Measurements from ENCODE around the gene PLPP2.

The PLPP2 gene

GRCh38 chr19:282501-282900 is 8.7 kb downstream of the PLPP2 start:
- H3K4me1 ChIP-seq (ENCODE audit: control insufficient read depth, insufficient read depth, low read length, poor library complexity, severe bottlenecking) = no peaks in the 10 kb centered on the region
- no peaks in the 10 kb centered on the region for H3K9me3 ChIP-seq (ENCODE audit: control insufficient read depth, low read length)
- no peak overlapping the region for H3K27ac ChIP-seq (ENCODE audit: insufficient read depth, low read length, poor library complexity, severe bottlenecking)
- H3K4me3 ChIP-seq (ENCODE audit: insufficient read depth, low read depth, low read length, poor library complexity, severe bottlenecking) = no peak overlapping the region
- peaks cover 4% of the 10 kb centered on the region for H3K27me3 ChIP-seq (replicated peaks; ENCODE audit: control insufficient read depth, insufficient read depth, low read length, poor library complexity, severe bottlenecking)
- H3K36me3 ChIP-seq (ENCODE audit: control insufficient read depth, insufficient read depth, low read length) = no peaks in the 10 kb centered on the region
- no peak for DNase-seq

DNA sequence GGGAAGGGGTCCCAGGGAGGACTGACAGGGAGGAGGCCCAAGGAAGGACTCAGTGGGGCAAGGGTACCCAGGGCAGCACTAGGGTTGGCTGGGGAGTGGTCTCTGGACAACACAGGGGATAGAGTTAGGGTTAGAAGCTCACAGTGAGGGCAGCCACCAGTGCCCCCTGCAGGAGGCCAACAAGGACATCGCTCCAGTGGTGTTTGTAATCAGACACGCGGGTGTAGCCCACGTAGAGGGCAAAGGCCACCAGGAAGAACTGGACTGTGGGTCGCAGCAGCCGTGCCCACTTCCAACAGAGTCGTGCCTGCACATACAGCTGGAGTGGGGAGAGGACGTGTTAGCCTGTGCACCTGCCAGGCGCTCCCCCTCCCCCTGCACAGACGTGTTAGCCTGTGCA is 9.2 kb downstream of the PLPP2 start:
- DNase-seq = no peak
- H3K27ac ChIP-seq (ENCODE audit: insufficient read depth, low read length, poor library complexity, severe bottlenecking) = no peak overlapping the region
- H3K9me3 ChIP-seq (ENCODE audit: control insufficient read depth, low read length) = no peaks in the 10 kb centered on the region
- peaks cover 4% of the 10 kb centered on the region for H3K27me3 ChIP-seq (replicated peaks; ENCODE audit: control insufficient read depth, insufficient read depth, low read length, poor library complexity, severe bottlenecking)
- H3K4me3 ChIP-seq (ENCODE audit: insufficient read depth, low read depth, low read length, poor library complexity, severe bottlenecking) = no peak overlapping the region
- no peaks in the 10 kb centered on the region for H3K4me1 ChIP-seq (ENCODE audit: control insufficient read depth, insufficient read depth, low read length, poor library complexity, severe bottlenecking)
- no peaks in the 10 kb centered on the region for H3K36me3 ChIP-seq (ENCODE audit: control insufficient read depth, insufficient read depth, low read length)

DNA sequence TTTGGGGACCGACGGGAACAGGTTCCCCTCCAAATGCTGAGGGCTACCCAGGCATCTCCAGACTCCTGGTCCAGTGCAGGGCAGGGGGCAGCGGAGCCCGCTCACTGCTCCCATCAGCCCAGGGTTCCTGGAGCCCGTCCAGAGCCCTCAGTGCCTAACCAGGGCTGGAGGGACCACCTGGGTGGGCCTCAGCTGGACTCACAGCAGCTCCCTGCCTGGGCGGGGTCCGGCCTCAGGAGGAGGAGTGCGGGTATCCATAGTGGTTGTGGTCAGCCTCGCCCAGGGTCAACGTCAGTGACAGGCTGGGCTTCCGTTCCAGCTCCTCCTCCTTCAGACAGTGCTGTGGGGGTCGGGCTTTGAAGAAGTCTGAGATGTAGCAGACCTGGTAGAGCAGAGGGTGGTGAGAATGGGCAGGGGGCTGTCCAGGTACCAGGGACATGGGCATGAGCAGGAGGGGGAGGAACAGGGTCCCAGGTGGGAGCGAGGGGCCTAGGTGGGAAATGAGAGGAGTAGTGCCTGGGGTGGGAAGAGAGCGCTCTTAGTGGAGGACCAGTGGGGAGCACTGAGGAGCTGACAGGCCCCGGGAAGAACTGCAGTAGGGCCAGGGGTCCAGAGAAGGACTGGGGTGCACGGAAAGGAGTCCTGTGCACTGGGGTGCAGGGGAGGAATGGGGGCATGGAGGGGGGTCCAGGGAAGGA is 9.9 kb downstream of the PLPP2 start:
- H3K36me3 ChIP-seq (ENCODE audit: control insufficient read depth, insufficient read depth, low read length) = no peaks in the 10 kb centered on the region

GRCh38 chr19:280541-281009 is 10.6 kb downstream of the PLPP2 start:
- no peak overlapping the region for H3K27ac ChIP-seq (ENCODE audit: insufficient read depth, low read length, poor library complexity, severe bottlenecking)
- H3K9me3 ChIP-seq (ENCODE audit: control insufficient read depth, low read length) = no peaks in the 10 kb centered on the region
- no peak for DNase-seq
- no peaks in the 10 kb centered on the region for H3K36me3 ChIP-seq (ENCODE audit: control insufficient read depth, insufficient read depth, low read length)
- H3K4me3 ChIP-seq (ENCODE audit: insufficient read depth, low read depth, low read length, poor library complexity, severe bottlenecking) = no peak overlapping the region
- H3K27me3 ChIP-seq (replicated peaks; ENCODE audit: control insufficient read depth, insufficient read depth, low read length, poor library complexity, severe bottlenecking) = peaks cover 4% of the 10 kb centered on the region
- no peaks in the 10 kb centered on the region for H3K4me1 ChIP-seq (ENCODE audit: control insufficient read depth, insufficient read depth, low read length, poor library complexity, severe bottlenecking)

More for the DNA sequence above, 9.9 kb downstream of the PLPP2 start:
- Histone ChIP-seq H3K27me3 (replicated peaks; ENCODE audit: control insufficient read depth, insufficient read depth, low read length, poor library complexity, severe bottlenecking) (peaks cover 4% of the 10 kb centered on the region), H3K27ac (ENCODE audit: insufficient read depth, low read length, poor library complexity, severe bottlenecking) (no peak overlapping the region), H3K4me3 (ENCODE audit: insufficient read depth, low read depth, low read length, poor library complexity, severe bottlenecking) (no peak overlapping the region), H3K4me1 (ENCODE audit: control insufficient read depth, insufficient read depth, low read length, poor library complexity, severe bottlenecking) (no peaks in the 10 kb centered on the region), H3K9me3 (ENCODE audit: control insufficient read depth, low read length) (no peaks in the 10 kb centered on the region)
- no peak for DNase-seq

GRCh38 chr19:279656-280055 is 11.5 kb downstream of the PLPP2 start:
- DNase-seq = no peak
- Histone ChIP-seq H3K9me3 (ENCODE audit: control insufficient read depth, low read length) (no peaks in the 10 kb centered on the region), H3K4me3 (ENCODE audit: insufficient read depth, low read depth, low read length, poor library complexity, severe bottlenecking) (no peak overlapping the region), H3K4me1 (ENCODE audit: control insufficient read depth, insufficient read depth, low read length, poor library complexity, severe bottlenecking) (no peaks in the 10 kb centered on the region), H3K36me3 (ENCODE audit: control insufficient read depth, insufficient read depth, low read length) (no peaks in the 10 kb centered on the region), H3K27me3 (replicated peaks; ENCODE audit: control insufficient read depth, insufficient read depth, low read length, poor library complexity, severe bottlenecking) (peaks cover 4% of the 10 kb centered on the region), H3K27ac (ENCODE audit: insufficient read depth, low read length, poor library complexity, severe bottlenecking) (no peak overlapping the region)

- H3K27me3 ChIP-seq (replicated peaks; ENCODE audit: control insufficient read depth, insufficient read depth, low read length, poor library complexity, severe bottlenecking) = peaks cover 4% of the 10 kb centered on the region
- no peaks in the 10 kb centered on the region for H3K9me3 ChIP-seq (ENCODE audit: control insufficient read depth, low read length)
- H3K4me3 ChIP-seq (ENCODE audit: insufficient read depth, low read depth, low read length, poor library complexity, severe bottlenecking) = no peak overlapping the region
- no peak for DNase-seq
- no peaks in the 10 kb centered on the region for H3K36me3 ChIP-seq (ENCODE audit: control insufficient read depth, insufficient read depth, low read length)
- no peak overlapping the region for H3K27ac ChIP-seq (ENCODE audit: insufficient read depth, low read length, poor library complexity, severe bottlenecking)
- no peaks in the 10 kb centered on the region for H3K4me1 ChIP-seq (ENCODE audit: control insufficient read depth, insufficient read depth, low read length, poor library complexity, severe bottlenecking)
Measured at GRCh38 chr19:279231-279630, 12.0 kb downstream of the PLPP2 start.

DNA sequence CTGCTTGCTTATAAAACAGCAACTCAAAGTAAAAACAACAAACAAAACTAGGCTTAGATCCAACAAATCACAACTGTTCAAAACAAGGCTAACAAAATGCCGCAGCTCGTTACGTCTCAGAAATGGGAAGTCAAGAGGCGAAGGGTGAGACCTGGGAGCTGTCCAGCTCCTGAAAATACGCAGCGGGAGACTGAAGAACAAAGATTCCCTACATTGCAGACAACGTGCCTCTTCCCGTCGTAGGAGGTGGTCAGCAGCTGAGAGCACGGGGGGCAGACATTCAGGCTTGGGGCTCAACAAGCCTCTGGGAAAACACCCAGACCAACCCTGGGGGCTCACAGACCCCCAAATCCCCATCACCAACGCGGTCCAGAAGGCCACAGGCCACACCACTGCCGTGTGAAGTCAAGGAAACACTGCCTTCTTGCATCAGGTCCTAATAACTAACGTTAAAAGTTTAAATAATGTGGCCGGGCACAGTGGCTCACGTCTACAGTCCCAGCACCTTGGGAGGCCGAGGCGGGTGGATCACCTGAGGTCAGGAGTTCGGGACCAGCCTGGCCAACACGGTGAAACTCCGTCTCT is 13.5 kb downstream of the PLPP2 start:
- Histone ChIP-seq H3K27me3 (replicated peaks; ENCODE audit: control insufficient read depth, insufficient read depth, low read length, poor library complexity, severe bottlenecking) (peaks cover 4% of the 10 kb centered on the region), H3K9me3 (ENCODE audit: control insufficient read depth, low read length) (no peaks in the 10 kb centered on the region), H3K4me3 (ENCODE audit: insufficient read depth, low read depth, low read length, poor library complexity, severe bottlenecking) (no peak overlapping the region), H3K4me1 (ENCODE audit: control insufficient read depth, insufficient read depth, low read length, poor library complexity, severe bottlenecking) (no peaks in the 10 kb centered on the region), H3K36me3 (ENCODE audit: control insufficient read depth, insufficient read depth, low read length) (no peaks in the 10 kb centered on the region), H3K27ac (ENCODE audit: insufficient read depth, low read length, poor library complexity, severe bottlenecking) (no peak overlapping the region)
- DNase-seq = no peak

DNA sequence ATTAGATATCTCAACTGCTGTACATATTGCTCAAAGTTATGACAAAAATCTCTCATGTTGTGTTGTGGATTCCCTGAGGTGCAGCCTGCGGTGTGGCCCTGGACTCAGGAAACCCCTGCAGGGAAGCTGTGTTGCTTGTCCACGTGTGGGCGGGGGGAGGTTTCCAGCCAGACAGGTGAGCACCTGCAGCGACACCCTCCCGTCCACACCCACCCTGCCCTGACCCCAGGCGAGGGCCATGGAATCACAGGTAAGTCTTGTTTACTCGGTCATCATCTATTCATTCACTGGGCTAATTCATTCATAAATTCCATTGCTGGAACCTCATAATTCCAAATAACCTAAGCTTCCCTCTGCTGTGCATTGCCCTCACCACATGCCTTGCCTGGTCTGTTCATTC is 14.1 kb downstream of the PLPP2 start:
- H3K36me3 ChIP-seq (ENCODE audit: control insufficient read depth, insufficient read depth, low read length) = no peaks in the 10 kb centered on the region

DNA sequence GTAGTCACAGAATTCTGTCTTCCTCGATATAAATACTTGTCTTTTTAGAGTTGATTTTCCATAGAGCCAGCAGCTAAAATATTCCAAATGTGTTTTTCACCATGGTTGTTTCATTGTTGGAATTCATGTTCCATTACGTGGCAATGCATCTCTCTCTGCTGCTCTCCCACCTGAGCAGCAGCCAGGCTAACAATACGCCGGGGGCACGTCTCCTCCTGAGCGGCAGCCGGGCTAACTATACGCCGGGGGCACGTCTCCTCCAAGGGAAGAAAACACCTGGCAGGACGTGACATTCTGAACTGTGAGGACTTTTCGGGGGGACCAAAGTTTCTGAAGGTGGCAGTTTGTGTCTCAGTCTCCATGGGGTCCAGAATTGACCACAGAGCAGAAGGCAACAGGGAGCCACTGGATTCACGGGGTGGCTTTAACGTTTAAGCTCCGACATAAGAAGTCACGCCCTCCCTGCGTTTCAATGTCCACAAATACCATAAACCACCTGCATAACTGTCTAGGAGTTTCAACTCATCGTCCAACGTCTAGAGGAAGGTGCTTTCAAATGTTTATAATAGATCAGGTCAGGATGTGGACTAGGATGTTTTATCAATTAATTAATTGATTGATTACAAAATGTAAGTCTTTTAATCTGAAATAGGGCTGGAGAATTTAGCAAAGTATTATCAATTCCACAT is 15.1 kb downstream of the PLPP2 start:
- H3K27me3 ChIP-seq (replicated peaks; ENCODE audit: control insufficient read depth, insufficient read depth, low read length, poor library complexity, severe bottlenecking) = no peaks in the 10 kb centered on the region
- no peak overlapping the region for H3K4me3 ChIP-seq (ENCODE audit: insufficient read depth, low read depth, low read length, poor library complexity, severe bottlenecking)
- no peaks in the 10 kb centered on the region for H3K9me3 ChIP-seq (ENCODE audit: control insufficient read depth, low read length)
- H3K36me3 ChIP-seq (ENCODE audit: control insufficient read depth, insufficient read depth, low read length) = no peaks in the 10 kb centered on the region
- H3K27ac ChIP-seq (ENCODE audit: insufficient read depth, low read length, poor library complexity, severe bottlenecking) = no peak overlapping the region
- no peak for DNase-seq
- no peaks in the 10 kb centered on the region for H3K4me1 ChIP-seq (ENCODE audit: control insufficient read depth, insufficient read depth, low read length, poor library complexity, severe bottlenecking)

More for the DNA sequence above, 14.1 kb downstream of the PLPP2 start:
- no peak overlapping the region for H3K4me3 ChIP-seq (ENCODE audit: insufficient read depth, low read depth, low read length, poor library complexity, severe bottlenecking)
- no peaks in the 10 kb centered on the region for H3K9me3 ChIP-seq (ENCODE audit: control insufficient read depth, low read length)
- peaks cover 4% of the 10 kb centered on the region for H3K27me3 ChIP-seq (replicated peaks; ENCODE audit: control insufficient read depth, insufficient read depth, low read length, poor library complexity, severe bottlenecking)
- H3K27ac ChIP-seq (ENCODE audit: insufficient read depth, low read length, poor library complexity, severe bottlenecking) = no peak overlapping the region
- no peak for DNase-seq
- no peaks in the 10 kb centered on the region for H3K4me1 ChIP-seq (ENCODE audit: control insufficient read depth, insufficient read depth, low read length, poor library complexity, severe bottlenecking)

DNA sequence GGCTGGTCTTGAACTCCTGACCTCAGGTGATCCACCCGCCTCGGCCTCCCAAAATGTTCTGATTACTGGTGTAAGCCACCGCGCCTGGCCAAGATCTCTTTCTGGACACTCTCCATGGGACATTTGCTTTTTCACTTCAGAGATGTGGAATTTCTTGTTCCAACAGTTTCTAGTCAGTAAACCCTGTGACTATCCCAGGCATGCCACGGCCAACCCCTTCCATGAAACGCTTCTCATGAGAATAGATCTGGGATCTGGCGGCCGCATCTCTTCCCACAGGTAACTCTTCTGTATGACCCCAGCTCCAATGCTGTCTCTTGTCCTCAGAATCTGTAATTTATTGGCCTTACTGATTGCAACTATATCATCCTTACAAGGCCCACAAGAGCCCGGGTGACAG is 16.2 kb downstream of the PLPP2 start:
- no peak overlapping the region for H3K27ac ChIP-seq (ENCODE audit: insufficient read depth, low read length, poor library complexity, severe bottlenecking)
- no peaks in the 10 kb centered on the region for H3K36me3 ChIP-seq (ENCODE audit: control insufficient read depth, insufficient read depth, low read length)
- DNase-seq = no peak
- H3K27me3 ChIP-seq (replicated peaks; ENCODE audit: control insufficient read depth, insufficient read depth, low read length, poor library complexity, severe bottlenecking) = no peaks in the 10 kb centered on the region
- H3K4me1 ChIP-seq (ENCODE audit: control insufficient read depth, insufficient read depth, low read length, poor library complexity, severe bottlenecking) = no peaks in the 10 kb centered on the region
- H3K4me3 ChIP-seq (ENCODE audit: insufficient read depth, low read depth, low read length, poor library complexity, severe bottlenecking) = no peak overlapping the region
- no peaks in the 10 kb centered on the region for H3K9me3 ChIP-seq (ENCODE audit: control insufficient read depth, low read length)

Measured in effector memory CD4-positive, alpha-beta T cell (primary cell).